Cardiac fibroblast (primary cell): ENCODE data around the gene RAD18.

Experiments used
- DNase-seq, 2 donors: peaks; one replicate each; pipeline versions ENCODE4 v3.0.0 to v3.0.0-alpha.2; 2010; ENCODE audit warnings: low read depth in 2 of 2
- H3K4me3 ChIP-seq, 2 donors: replicated peaks in 1 of 2; 1 replicate in 1 of 2; 2 replicates in 1 of 2; pipeline ENCODE4 v1.5.1; 2011; ENCODE audit warnings: low read depth in 2 of 2, low read length in 2 of 2, mild to moderate bottlenecking in 2 of 2, moderate library complexity in 1 of 2
- TF ChIP-seq, protein P1 (sequence below): IDR thresholded peaks from one replicate; pipeline ENCODE4 v1.5.1; 2011; ENCODE audit warnings: low read depth, mild to moderate bottlenecking, low read length, inconsistent platforms

The RAD18 gene

DNA sequence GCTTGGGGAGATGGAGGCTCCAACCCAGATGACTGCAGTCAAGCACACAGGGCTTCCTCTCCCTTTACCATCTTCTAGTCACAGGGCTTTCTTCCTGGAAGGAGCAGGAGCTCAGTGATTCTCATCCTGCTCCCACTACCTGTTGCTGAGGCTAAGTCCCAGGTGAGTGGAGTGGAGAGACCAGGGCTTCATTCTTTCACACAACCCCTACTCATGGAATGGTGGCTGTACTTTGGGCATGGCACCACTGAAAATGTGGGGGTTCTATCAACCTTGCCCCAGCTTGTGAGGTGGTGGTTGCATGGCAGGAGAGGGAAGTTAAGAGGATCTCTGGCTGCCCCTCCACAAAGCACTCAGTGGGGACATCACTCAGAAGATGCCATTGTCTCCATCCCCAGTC, 36.8 kb upstream of the RAD18 start:
- no peak overlapping the region for H3K4me3 ChIP-seq
- TF ChIP-seq, protein P1, sequence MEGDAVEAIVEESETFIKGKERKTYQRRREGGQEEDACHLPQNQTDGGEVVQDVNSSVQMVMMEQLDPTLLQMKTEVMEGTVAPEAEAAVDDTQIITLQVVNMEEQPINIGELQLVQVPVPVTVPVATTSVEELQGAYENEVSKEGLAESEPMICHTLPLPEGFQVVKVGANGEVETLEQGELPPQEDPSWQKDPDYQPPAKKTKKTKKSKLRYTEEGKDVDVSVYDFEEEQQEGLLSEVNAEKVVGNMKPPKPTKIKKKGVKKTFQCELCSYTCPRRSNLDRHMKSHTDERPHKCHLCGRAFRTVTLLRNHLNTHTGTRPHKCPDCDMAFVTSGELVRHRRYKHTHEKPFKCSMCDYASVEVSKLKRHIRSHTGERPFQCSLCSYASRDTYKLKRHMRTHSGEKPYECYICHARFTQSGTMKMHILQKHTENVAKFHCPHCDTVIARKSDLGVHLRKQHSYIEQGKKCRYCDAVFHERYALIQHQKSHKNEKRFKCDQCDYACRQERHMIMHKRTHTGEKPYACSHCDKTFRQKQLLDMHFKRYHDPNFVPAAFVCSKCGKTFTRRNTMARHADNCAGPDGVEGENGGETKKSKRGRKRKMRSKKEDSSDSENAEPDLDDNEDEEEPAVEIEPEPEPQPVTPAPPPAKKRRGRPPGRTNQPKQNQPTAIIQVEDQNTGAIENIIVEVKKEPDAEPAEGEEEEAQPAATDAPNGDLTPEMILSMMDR: no peak
- DNase-seq: no peak

DNA sequence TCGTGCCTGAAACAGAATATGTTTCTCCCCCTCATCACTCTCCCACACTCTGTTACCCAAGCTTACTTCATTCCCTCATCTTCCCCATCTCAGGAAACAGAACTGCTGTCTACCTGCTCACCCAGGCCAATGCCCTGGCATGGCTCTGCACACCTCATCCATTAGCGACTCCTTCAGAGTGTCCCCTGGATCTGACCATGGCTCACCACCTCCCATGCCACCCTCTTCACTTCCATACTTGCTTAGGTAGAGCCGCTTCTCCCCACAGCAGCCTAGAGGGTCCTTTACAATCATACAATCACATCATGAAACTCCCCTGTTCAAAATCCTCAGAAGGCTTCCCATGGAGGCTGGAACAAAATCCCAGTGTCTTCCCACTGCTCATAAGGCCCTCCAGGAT, 33.9 kb upstream of the RAD18 start:
- TF ChIP-seq, protein P1: no peak
- DNase-seq: no peak

DNA sequence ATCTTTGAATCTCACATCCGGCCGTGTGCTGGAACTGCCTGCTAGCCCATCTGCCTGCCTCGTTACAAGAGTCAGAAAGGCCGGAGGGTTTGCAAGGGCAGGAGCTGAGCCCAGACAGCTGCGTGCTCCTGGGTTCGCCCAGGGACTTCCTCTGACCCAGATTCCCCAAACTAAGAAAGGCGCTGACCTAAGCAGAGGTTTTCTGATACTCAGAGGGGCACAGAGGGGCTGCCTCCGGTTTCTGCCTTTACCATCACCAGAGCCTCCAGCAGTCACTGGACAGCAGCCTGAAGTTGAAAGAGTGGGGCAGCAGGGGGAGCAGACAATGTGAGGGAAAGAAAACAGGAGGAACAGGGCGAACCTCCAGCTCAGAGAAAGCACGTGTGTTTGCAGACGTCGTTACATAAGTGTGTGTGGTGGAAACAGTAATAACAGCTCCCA, 33.4 kb upstream of the RAD18 start:
- TF ChIP-seq, protein P1: peak; percentile 27
- DNase-seq: peak; percentile 43 to 53
- H3K4me3 ChIP-seq: no peak overlapping the region

More for the DNA sequence above, 33.9 kb upstream of the RAD18 start:
- H3K4me3 ChIP-seq: no peak overlapping the region

DNA sequence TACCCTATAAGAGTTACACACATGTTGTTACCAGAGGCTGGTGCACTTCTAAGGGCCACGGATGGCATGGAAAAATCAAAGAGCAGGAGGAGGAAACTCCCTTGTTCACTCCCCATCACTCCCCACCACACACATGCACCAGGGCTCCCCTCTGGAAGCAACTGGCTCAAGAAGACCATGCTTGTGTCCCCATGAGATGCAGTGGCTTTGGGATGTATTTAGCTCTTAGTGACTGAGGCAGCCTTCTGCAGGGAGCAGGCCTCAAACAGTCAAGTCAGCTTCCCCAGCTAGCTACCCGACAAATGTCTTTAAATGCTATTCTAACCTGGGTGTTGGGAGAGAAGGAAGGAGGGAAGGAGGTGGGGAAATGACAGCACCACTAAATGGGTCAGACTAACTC, 32.9 kb upstream of the RAD18 start:
- TF ChIP-seq, protein P1: no peak
- H3K4me3 ChIP-seq: no peak overlapping the region
- no peak for DNase-seq

DNA sequence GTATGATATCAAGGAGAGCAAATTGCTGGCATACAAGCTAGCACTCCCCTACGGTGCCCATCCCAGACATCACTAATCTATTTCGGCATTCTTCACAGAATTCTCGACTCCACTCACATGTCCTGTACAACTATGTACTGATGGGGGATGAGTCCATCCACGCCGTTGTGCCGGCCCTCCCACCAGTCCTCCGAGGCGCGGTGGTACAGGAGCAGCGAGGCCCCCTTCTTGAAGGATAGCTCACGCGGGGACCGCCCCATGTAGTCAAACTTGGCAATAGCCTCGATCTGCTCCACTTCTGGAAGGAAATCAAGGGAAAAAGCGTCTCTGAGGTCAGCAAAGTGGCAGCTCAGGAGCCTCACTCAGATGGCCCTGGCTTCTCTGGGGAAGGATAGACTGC, 31.0 kb upstream of the RAD18 start:
- no peak for DNase-seq
- no peak overlapping the region for H3K4me3 ChIP-seq
- TF ChIP-seq, protein P1: no peak

DNA sequence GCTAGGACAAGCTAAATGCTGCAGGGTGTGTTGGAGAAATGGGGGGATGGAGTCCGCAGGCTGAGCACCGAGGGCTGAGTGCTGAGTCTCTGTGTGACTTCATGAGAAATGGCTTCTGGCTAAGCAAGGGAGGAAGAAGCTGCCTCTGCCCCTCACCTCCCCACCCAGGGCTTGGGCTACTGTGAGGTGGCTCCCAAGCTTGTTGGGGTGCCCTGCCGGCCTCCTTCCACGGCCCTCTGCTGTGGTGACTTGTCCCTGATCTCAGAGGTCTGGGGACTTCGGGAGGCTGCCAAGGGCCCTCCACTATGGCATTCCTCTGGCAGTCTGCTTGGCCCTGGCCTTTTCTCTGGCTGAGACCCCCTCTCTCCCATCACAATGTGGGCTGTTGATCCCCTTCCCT, 30.1 kb upstream of the RAD18 start:
- TF ChIP-seq, protein P1: no peak
- H3K4me3 ChIP-seq: no peak overlapping the region
- no peak for DNase-seq

DNA sequence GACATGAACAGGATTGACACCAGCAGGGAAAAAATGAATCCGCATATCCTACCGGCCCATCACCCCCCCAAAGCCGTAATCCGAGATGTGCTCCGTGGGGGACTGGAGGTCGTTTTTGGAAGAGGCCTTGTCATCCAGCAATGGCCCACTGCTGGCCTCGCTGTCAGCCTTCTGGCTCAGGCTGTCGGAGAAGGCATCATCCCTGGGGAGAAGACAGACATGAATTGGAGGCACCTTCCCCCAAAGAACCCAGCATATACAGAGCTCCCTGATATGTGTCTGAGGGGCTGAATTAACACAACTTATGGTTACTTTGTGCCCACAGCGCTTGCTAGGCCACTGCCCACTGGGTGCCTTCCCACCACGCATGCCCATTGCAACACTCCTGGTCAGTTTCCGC, 29.6 kb upstream of the RAD18 start:
- TF ChIP-seq, protein P1: no peak
- no peak overlapping the region for H3K4me3 ChIP-seq
- DNase-seq: no peak
